ENCODE measurements around the gene NADK. TPM values are rescaled to one million over a fixed set of nuclear protein-coding genes. Genes with fewer than 3 reads are reported as not detected.
A peak's percentile ranks its signal among the peaks of the same experiment; 100 is the strongest.

Gene NADK, protein sequence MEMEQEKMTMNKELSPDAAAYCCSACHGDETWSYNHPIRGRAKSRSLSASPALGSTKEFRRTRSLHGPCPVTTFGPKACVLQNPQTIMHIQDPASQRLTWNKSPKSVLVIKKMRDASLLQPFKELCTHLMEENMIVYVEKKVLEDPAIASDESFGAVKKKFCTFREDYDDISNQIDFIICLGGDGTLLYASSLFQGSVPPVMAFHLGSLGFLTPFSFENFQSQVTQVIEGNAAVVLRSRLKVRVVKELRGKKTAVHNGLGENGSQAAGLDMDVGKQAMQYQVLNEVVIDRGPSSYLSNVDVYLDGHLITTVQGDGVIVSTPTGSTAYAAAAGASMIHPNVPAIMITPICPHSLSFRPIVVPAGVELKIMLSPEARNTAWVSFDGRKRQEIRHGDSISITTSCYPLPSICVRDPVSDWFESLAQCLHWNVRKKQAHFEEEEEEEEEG
- 42.8 TPM for polyA plus RNA-seq (2013, experiment 1 of 2)
- polyA plus RNA-seq (2013, experiment 2 of 2) = 40.7 TPM

DNA sequence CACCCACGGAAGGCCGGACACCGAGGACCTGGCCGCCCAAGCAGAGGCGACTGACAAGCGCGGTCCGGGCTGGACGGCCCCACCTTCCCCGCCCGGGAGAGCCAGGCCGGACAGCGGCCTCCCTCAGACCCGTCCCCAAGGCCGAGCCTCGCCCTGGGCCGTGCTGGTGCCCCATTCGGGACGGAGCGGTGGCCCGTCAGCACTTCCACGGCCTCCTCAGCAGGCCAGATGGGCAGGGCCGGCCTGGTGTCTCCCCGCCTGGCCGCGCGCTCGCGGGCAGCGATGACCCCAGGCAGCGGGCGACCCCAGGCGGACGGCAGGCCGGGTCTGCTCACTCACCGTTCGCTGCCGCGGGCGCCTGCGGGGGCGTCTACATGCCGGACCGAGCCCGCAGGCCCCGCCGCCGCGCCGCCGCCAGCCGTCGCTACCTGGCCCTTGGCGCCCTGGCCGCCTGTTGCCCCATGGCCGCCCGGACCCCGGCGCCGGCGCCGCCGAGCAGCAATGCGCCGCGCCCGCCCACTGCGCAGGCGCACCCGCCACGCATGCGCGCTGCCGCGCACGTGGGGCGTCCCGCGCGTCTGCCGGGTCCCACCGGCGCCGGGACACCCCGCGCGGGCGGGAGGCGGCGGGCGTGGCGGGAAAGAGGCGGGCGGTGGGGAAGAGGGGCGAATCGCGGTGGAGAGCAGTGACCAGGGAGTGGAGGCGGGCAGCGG lies at the start of gene NADK:
TSS of gene NADK (minus strand) at position 521 of the 713 bp plus-strand sequence. CDS start 13,064 bp downstream, outside the sequence.
- H3K9ac ChIP-seq (ENCODE audit: low read length) = peak within 1 kb of the TSS; percentile 89
- peak; percentile 50 for DNase-seq
- peaks cover 8% of the 10 kb centered on the region for H3K79me1 ChIP-seq (replicated peaks; ENCODE audit: low read length, poor library complexity, severe bottlenecking)
- H3K18ac ChIP-seq (ENCODE audit: low read depth in 1 of 2, low read length in 2 of 2) = peak within 1 kb of the TSS; percentile 88 to 91
- peaks cover 0 to 28% of the 10 kb centered on the region in 2 experiments for H3K36me3 ChIP-seq (ENCODE audit: control insufficient read depth in 1 of 2, insufficient read depth in 2 of 2, low read depth in 1 of 2, low read length in 2 of 2)
- H3K14ac ChIP-seq (ENCODE audit: low read length in 2 of 2) = peak within 1 kb of the TSS in 1 of 2 experiments; percentile 68
- H2BK120ac ChIP-seq (ENCODE audit: low read depth, low read length) = peak within 1 kb of the TSS; percentile 74
- H2BK12ac ChIP-seq (ENCODE audit: low read length in 2 of 2) = no peak within 1 kb of the TSS
- under 1% methylated on average over 58 of the region's 99 CpGs for WGBS
- H3K9me3 ChIP-seq (ENCODE audit: control insufficient read depth, low read length) = no peaks in the 10 kb centered on the region
- peak within 1 kb of the TSS; percentile 94 for H4K8ac ChIP-seq (ENCODE audit: low read length)
- H2BK5ac ChIP-seq (ENCODE audit: low read depth, low read length, poor library complexity, severe bottlenecking) = no peak within 1 kb of the TSS
- H2BK15ac ChIP-seq (ENCODE audit: low read depth, poor library complexity, severe bottlenecking) = peak within 1 kb of the TSS; percentile 55
- H3K27me3 ChIP-seq (ENCODE audit: control insufficient read depth in 1 of 2, insufficient read depth in 1 of 2, low read length in 2 of 2) = no peaks in the 10 kb centered on the region
- no peak within 1 kb of the TSS for H3K27ac ChIP-seq (ENCODE audit: low read length, poor library complexity, severe bottlenecking)
- H2AFZ ChIP-seq (ENCODE audit: low read depth, low read length) = peak within 1 kb of the TSS; percentile 7
- peak within 1 kb of the TSS; percentile 95 for H3K4me2 ChIP-seq (ENCODE audit: low read length, poor library complexity, severe bottlenecking)
- H3K4ac ChIP-seq (ENCODE audit: low read depth in 1 of 2, low read length in 2 of 2) = peak within 1 kb of the TSS; percentile 76
- peaks cover 40% of the 10 kb centered on the region for H3K4me1 ChIP-seq (ENCODE audit: control insufficient read depth, insufficient read depth, low read depth, low read length)
- peak within 1 kb of the TSS in 1 of 2 experiments; percentile 71 for H3K23ac ChIP-seq (ENCODE audit: low read length in 2 of 2)
- peak within 1 kb of the TSS; percentile 91 for H4K91ac ChIP-seq (ENCODE audit: low read length)
- H3K4me3 ChIP-seq (ENCODE audit: insufficient read depth in 1 of 2, low read depth in 1 of 2, low read length in 2 of 2) = peak within 1 kb of the TSS; percentile 90 to 95
- H2AK5ac ChIP-seq (ENCODE audit: low read length, severe bottlenecking) = peak within 1 kb of the TSS; percentile 24

DNA sequence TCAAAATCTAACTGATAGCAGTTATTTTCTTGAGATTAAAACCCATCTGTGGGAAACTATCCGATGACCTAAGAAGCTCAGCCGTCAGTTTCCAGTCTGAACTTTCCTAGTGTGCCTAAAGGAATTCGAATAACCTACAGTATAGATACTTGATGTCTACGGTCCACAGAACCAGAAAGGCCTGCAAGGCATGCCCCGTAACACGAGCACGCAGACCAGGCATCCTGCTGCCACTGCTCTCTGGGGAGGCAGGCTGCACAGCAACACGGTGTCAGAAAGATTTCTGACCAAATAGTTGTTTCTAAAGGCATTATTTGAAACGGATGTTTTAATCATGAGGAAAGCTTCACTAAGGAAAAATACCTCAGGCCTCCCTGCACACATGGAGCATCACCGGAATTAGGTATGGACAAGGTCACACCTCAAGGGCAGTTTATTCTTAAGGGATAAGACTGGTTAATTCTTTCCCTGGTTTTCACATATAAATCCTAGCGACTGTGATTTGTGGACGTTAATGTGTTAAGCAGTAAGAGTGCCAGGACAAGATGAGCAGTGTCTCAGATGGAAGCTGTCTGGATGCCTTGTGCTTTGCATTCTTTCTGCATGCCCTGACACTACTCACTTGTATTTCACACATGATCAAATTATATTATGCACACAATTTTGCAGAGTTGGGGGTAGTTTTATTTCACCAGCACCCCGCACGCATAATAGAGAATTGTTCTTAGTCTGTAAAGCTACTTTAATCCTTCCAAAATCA lies 49.0 kb upstream of the NADK start:
- Histone ChIP-seq H2BK5ac (ENCODE audit: low read depth, low read length, poor library complexity, severe bottlenecking) (peak overlapping the region; percentile 46), H3K4ac (ENCODE audit: low read depth in 1 of 2, low read length in 2 of 2) (no peak overlapping the region), H3K14ac (ENCODE audit: low read length in 2 of 2) (no peak overlapping the region), H4K91ac (ENCODE audit: low read length) (no peak overlapping the region), H3K9me3 (ENCODE audit: control insufficient read depth, low read length) (no peaks in the 10 kb centered on the region), H3K27me3 (ENCODE audit: control insufficient read depth in 1 of 2, insufficient read depth in 1 of 2, low read length in 2 of 2) (no peaks in the 10 kb centered on the region), H3K4me3 (ENCODE audit: insufficient read depth in 1 of 2, low read depth in 1 of 2, low read length in 2 of 2) (no peak overlapping the region), H2BK120ac (ENCODE audit: low read depth, low read length) (no peak overlapping the region), H3K4me1 (ENCODE audit: control insufficient read depth, insufficient read depth, low read depth, low read length) (peaks cover 21% of the 10 kb centered on the region), H3K36me3 (ENCODE audit: control insufficient read depth in 1 of 2, insufficient read depth in 2 of 2, low read depth in 1 of 2, low read length in 2 of 2) (peaks cover 36 to 51% of the 10 kb centered on the region in 2 experiments), H2AFZ (ENCODE audit: low read depth, low read length) (no peak overlapping the region), H4K8ac (ENCODE audit: low read length) (no peak overlapping the region), H2BK12ac (ENCODE audit: low read length in 2 of 2) (no peak overlapping the region), H2BK15ac (ENCODE audit: low read depth, poor library complexity, severe bottlenecking) (no peak overlapping the region), H3K4me2 (ENCODE audit: low read length, poor library complexity, severe bottlenecking) (peak overlapping the region; percentile 60), H3K23ac (ENCODE audit: low read length in 2 of 2) (peak overlapping the region in 1 of 2 experiments; percentile 80), H3K79me1 (replicated peaks; ENCODE audit: low read length, poor library complexity, severe bottlenecking) (peaks cover 2% of the 10 kb centered on the region), H3K27ac (ENCODE audit: low read length, poor library complexity, severe bottlenecking) (peak overlapping the region; percentile 84), H3K9ac (ENCODE audit: low read length) (peak overlapping the region; percentile 29), H2AK5ac (ENCODE audit: low read length, severe bottlenecking) (peak overlapping the region; percentile 19), H3K18ac (ENCODE audit: low read depth in 1 of 2, low read length in 2 of 2) (no peak overlapping the region)
- no peak for DNase-seq
- 87% methylated on average over 14 of the region's 14 CpGs for WGBS

DNA sequence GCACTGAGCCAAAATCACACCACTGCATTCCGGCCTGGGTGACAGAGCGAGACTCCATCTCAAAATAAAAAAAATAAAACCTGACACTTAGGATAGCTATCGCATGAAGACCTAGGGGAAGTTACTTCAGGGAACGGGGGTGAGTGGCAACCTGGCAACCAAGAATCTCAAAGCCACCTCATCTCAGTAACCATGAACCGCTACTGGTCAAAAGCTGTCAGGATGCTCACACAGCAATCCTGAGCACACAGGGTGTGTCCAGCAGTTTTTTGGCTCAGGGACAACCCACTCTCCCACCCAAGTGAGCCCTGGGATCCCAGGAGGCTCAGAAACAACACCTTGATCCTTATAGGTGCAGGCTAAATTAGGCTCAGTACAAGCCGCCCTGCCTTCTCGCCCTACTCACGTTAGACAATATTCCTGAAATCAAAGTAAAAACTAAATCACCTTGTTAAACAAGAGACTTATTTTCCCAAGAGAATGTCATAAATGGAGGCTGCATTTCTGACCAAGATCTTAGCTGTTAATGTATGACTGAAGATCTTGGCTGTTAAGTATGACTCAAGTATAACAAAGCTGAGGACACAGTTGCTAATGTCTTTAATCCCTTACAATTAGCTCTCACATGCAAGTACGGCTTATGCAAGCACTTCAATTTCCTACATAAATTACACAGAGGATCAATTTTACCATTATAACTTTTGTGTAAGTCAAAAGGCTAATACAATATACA lies 48.3 kb upstream of the NADK start:
- Histone ChIP-seq H2AK5ac (ENCODE audit: low read length, severe bottlenecking) (peak overlapping the region; percentile 26), H3K4me1 (ENCODE audit: control insufficient read depth, insufficient read depth, low read depth, low read length) (peaks cover 21% of the 10 kb centered on the region), H3K4me3 (ENCODE audit: insufficient read depth in 1 of 2, low read depth in 1 of 2, low read length in 2 of 2) (no peak overlapping the region), H2BK120ac (ENCODE audit: low read depth, low read length) (no peak overlapping the region), H3K18ac (ENCODE audit: low read depth in 1 of 2, low read length in 2 of 2) (no peak overlapping the region), H3K4me2 (ENCODE audit: low read length, poor library complexity, severe bottlenecking) (peak overlapping the region; percentile 41), H4K8ac (ENCODE audit: low read length) (no peak overlapping the region), H3K79me1 (replicated peaks; ENCODE audit: low read length, poor library complexity, severe bottlenecking) (peaks cover 2% of the 10 kb centered on the region), H2BK15ac (ENCODE audit: low read depth, poor library complexity, severe bottlenecking) (no peak overlapping the region), H3K27ac (ENCODE audit: low read length, poor library complexity, severe bottlenecking) (peak overlapping the region; percentile 84), H3K23ac (ENCODE audit: low read length in 2 of 2) (no peak overlapping the region), H2BK5ac (ENCODE audit: low read depth, low read length, poor library complexity, severe bottlenecking) (no peak overlapping the region), H3K9ac (ENCODE audit: low read length) (peak overlapping the region; percentile 29), H3K14ac (ENCODE audit: low read length in 2 of 2) (no peak overlapping the region), H3K9me3 (ENCODE audit: control insufficient read depth, low read length) (no peaks in the 10 kb centered on the region), H4K91ac (ENCODE audit: low read length) (no peak overlapping the region), H3K4ac (ENCODE audit: low read depth in 1 of 2, low read length in 2 of 2) (no peak overlapping the region), H3K36me3 (ENCODE audit: control insufficient read depth in 1 of 2, insufficient read depth in 2 of 2, low read depth in 1 of 2, low read length in 2 of 2) (peaks cover 37 to 58% of the 10 kb centered on the region in 2 experiments), H2AFZ (ENCODE audit: low read depth, low read length) (no peak overlapping the region), H2BK12ac (ENCODE audit: low read length in 2 of 2) (no peak overlapping the region), H3K27me3 (ENCODE audit: control insufficient read depth in 1 of 2, insufficient read depth in 1 of 2, low read length in 2 of 2) (no peaks in the 10 kb centered on the region)
- DNase-seq = peak; percentile 27
- WGBS = 95% methylated on average over 9 of the region's 9 CpGs

Data from mesenchymal stem cell (in vitro differentiated cells and primary cell).